Prostate gland (tissue), 2 donors: Measurements from ENCODE around the gene SLAMF7. TPM values are rescaled to one million over a fixed set of nuclear protein-coding genes. Genes with fewer than 3 reads are reported as not detected.

Experiments used
- DNase-seq: peaks from one replicate; pipeline ENCODE4 v3.0.0-alpha.2; 2019; ENCODE audit warnings: low spot score
- H3K27ac ChIP-seq, 2 donors: fragments of 200-600 bp; sonication (generic); 2 replicates each; pipeline ENCODE4 v1.5.1; 2017 to 2019
- H3K27me3 ChIP-seq: fragments of 200-600 bp; sonication (generic); replicated peaks from 2 replicates; pipeline ENCODE4 v1.5.1; 2019; ENCODE audit not compliant: insufficient read depth
- H3K36me3 ChIP-seq, 2 donors: fragments of 200-600 bp; sonication (generic); 1 replicate in 1 of 2; 2 replicates in 1 of 2; pipeline versions ENCODE4 v1.5.1 to v1.8.1; 2017 to 2019
- H3K4me1 ChIP-seq: fragments of 200-600 bp; sonication (generic); replicated peaks from 2 replicates; pipeline ENCODE4 v1.5.1; 2019
- H3K4me3 ChIP-seq, 2 donors: fragments of 200-600 bp; sonication (generic); 2 replicates each; pipeline ENCODE4 v1.5.1; 2017 to 2019
- H3K9me3 ChIP-seq: fragments of 200-600 bp; sonication (generic); 2 replicates; pipeline ENCODE4 v1.5.1; 2017
- POLR2A ChIP-seq: fragments of 450-650 bp; IDR thresholded peaks from one replicate; pipeline ENCODE4 v1.6.1; 2016; ENCODE audit warnings: antibody characterized with exemption, mild to moderate bottlenecking
- POLR2AphosphoS5 ChIP-seq: sonication (generic); formaldehyde crosslinking; IDR thresholded peaks from one replicate; pipeline ENCODE4 v1.6.1; 2017; ENCODE audit warnings: antibody characterized with exemption
- WGBS: methylation state at CpG from one replicate; pipeline ENCODE4 v1.1.5; 2018; 5-methylcytosine and 5-hydroxymethylcytosine counted together
- intact Hi-C: fragments of 100-400 bp; cut with DNase I; formaldehyde crosslinking; loops from one replicate; pipeline ENCODE4 v1.14.2; 2022
- total RNA-seq, 2 donors: library from RNA; depleted of rRNA; stranded (reverse); fragments of >200 nt; gene quantifications; one replicate each; pipeline ENCODE4 v1.1.0, GENCODE V29; 2016
- TF ChIP-seq, protein P1 (sequence below), 4 experiments: fragments of 200-600 bp in 2 of 4; fragments of 450-650 bp in 2 of 4; sonication (generic) in 2 of 4; IDR thresholded peaks; 1 replicate in 3 of 4; 2 replicates in 1 of 4; pipeline ENCODE4 v1.5.1; 2016 to 2019; ENCODE audit warnings: antibody characterized with exemption in 4 of 4, mild to moderate bottlenecking in 2 of 4, moderate library complexity in 2 of 4

Gene SLAMF7
- total RNA-seq, 2 donors from 2014 or later = 0.14 to 0.51 TPM

DNA sequence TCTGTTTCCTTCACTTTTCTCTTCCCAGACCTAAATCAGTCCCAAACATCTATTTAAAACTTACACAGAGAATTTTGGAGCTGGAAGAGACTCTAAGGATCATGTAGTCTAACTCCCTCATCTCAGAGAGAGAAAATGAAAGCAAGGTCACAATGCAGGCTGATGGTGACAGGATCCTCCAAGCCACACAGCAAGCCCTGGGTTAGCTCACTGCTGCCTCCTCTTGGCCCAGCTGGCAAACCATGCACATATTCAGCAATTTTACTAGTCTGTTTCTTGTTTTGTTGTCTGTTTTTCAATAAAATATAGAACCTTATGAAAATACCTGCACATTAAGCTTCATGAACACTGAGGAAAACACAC, 29.2 kb downstream of the SLAMF7 start:
- no peaks in the 10 kb centered on the region for H3K27me3 ChIP-seq
- intact Hi-C loops = no loop called here
- TF ChIP-seq, protein P1, sequence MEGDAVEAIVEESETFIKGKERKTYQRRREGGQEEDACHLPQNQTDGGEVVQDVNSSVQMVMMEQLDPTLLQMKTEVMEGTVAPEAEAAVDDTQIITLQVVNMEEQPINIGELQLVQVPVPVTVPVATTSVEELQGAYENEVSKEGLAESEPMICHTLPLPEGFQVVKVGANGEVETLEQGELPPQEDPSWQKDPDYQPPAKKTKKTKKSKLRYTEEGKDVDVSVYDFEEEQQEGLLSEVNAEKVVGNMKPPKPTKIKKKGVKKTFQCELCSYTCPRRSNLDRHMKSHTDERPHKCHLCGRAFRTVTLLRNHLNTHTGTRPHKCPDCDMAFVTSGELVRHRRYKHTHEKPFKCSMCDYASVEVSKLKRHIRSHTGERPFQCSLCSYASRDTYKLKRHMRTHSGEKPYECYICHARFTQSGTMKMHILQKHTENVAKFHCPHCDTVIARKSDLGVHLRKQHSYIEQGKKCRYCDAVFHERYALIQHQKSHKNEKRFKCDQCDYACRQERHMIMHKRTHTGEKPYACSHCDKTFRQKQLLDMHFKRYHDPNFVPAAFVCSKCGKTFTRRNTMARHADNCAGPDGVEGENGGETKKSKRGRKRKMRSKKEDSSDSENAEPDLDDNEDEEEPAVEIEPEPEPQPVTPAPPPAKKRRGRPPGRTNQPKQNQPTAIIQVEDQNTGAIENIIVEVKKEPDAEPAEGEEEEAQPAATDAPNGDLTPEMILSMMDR (IDR thresholded peaks at IDR 0.05) = peak in 1 of 4 experiments; percentile 35
- no peak for TF ChIP-seq POLR2AphosphoS5
- H3K4me3 ChIP-seq = no peak overlapping the region
- no peak for DNase-seq
- no peak overlapping the region for H3K27ac ChIP-seq
- no peaks in the 10 kb centered on the region for H3K9me3 ChIP-seq
- H3K4me1 ChIP-seq = no peaks in the 10 kb centered on the region
- H3K36me3 ChIP-seq = no peaks in the 10 kb centered on the region

DNA sequence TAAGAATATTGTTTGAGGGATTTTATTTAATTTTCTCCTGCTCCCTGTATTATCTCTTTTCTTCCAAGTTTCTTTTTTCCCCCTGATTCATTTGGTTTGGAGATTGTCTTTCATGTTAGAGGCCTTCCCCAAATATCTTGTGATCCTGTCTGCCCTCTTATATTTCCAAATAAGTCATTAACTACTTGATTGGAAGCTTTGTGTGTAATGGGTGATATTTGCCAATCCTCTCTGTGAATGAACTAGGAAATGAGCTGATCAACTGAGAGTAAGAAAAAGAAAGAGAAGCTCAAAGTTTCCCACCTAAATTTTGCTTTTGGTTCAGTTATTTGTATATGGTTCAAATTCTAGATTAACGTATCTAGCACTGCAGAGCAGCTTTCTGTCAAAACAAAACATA, 33.3 kb downstream of the SLAMF7 start:
- H3K4me1 ChIP-seq = no peaks in the 10 kb centered on the region
- H3K9me3 ChIP-seq = no peaks in the 10 kb centered on the region
- intact Hi-C loops = no loop called here
- H3K27me3 ChIP-seq = no peaks in the 10 kb centered on the region
- no peak for DNase-seq
- no peak overlapping the region for H3K27ac ChIP-seq
- no peak overlapping the region for H3K4me3 ChIP-seq
- H3K36me3 ChIP-seq = no peaks in the 10 kb centered on the region
- TF ChIP-seq, protein P1 (IDR thresholded peaks at IDR 0.05) = no peak
- TF ChIP-seq POLR2AphosphoS5 = no peak
- TF ChIP-seq POLR2A = no peak
- WGBS = 93% methylated on average over 1 of the region's 1 CpG

DNA sequence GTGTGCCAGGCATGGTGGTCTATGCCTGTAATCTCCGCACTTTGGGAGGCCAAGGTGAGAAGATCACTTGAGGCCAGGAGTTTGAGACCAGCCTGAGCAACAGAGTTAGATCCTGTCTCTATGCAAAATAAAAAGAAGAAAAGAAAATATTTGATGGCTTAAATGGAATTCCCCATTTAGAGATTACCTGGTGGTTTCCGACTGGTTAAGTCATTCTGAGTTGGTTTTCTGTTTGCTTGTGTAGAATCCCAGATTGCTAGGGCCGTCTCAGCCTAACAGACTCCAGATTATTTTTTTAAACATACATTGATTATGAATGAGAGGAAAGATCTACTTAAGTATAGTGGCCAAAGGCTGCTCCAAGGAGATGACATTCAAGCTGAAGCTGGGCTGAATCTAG, 34.0 kb downstream of the SLAMF7 start:
- Histone ChIP-seq H3K36me3 (no peaks in the 10 kb centered on the region), H3K4me1 (no peaks in the 10 kb centered on the region), H3K4me3 (no peak overlapping the region), H3K27me3 (no peaks in the 10 kb centered on the region), H3K9me3 (no peaks in the 10 kb centered on the region), H3K27ac (no peak overlapping the region)
- WGBS = 84% methylated on average over 3 of the region's 3 CpGs
- intact Hi-C loops = no loop called here
- TF ChIP-seq, protein P1 (IDR thresholded peaks at IDR 0.05) = no peak
- DNase-seq = no peak

DNA sequence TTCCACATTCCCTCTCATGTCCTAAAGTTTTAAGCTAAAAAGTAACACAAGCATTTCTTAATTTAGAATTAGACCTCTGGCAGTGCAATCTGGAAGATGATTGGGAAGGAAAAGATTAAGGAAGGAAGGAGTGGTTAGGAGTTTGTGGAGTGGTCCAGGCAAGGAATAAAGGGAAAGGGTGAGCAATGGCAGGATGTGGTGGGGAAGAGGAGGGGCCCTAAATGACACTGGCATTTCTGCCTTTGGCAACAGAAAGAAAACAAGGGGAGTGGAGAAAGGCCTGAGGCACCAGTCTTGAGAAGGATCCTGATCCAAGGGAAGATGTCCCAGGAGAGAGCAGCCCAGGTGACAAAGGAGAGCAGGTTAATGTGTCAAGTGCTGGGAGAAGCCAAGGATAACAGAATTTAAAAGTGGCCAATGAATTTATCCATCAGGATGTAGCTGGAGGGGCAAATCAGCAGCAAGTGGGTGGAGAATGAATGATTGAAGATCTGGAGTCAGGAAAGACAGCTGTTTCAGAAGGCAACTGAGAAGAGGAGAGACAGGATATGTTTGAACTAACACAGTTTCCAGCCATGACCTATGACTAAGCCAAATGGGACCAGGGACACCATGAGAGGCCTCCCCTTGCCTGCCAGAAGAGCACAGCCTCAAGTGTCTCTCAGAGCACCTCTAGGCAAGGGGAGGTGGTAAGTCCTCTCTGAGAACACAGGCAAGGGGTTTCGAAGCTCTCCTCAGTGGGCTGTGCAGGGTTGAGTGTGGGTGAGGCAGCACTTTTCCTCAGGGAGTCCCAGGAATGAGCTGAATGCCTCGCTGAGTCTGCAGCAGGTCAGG, 36.1 kb downstream of the SLAMF7 start:
- Histone ChIP-seq H3K4me1 (no peaks in the 10 kb centered on the region), H3K9me3 (no peaks in the 10 kb centered on the region), H3K4me3 (no peak overlapping the region), H3K36me3 (no peaks in the 10 kb centered on the region), H3K27me3 (no peaks in the 10 kb centered on the region), H3K27ac (no peak overlapping the region)
- intact Hi-C loops = no loop called here
- TF ChIP-seq, protein P1 (IDR thresholded peaks at IDR 0.05) = no peak
- TF ChIP-seq POLR2AphosphoS5 (no peak), POLR2A (no peak)
- 70% methylated on average over 2 of the region's 2 CpGs for WGBS
- DNase-seq = no peak

DNA sequence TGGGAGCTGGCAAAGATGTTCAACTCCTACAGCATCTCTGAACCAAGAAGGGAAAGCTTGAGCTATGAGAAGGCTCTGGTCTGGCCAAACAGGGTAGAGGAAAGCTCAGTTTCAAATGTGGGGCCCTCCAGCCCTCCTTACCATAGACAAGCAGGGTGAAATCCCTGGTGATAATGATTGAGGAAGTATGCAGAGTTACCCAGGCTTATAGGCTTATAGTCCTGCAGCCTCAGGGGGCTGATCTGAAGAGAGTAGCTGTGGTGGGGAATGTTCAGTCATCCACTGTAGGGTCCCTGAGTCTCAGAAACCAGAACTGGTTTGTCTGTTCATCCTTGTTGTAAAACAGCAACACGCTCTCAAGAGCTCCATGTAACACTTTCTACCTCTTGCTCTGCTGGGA, 37.1 kb downstream of the SLAMF7 start:
- no peak for TF ChIP-seq POLR2A
- TF ChIP-seq, protein P1 (IDR thresholded peaks at IDR 0.05) = no peak
- TF ChIP-seq POLR2AphosphoS5 = no peak
- Histone ChIP-seq H3K27me3 (no peaks in the 10 kb centered on the region), H3K9me3 (no peaks in the 10 kb centered on the region), H3K4me1 (no peaks in the 10 kb centered on the region), H3K36me3 (no peaks in the 10 kb centered on the region), H3K4me3 (no peak overlapping the region), H3K27ac (no peak overlapping the region)
- intact Hi-C loops = no loop called here
- no peak for DNase-seq
- WGBS = 93% methylated on average over 1 of the region's 1 CpG
